ENCODE results near the gene SOBP. TPM values are rescaled to one million over a fixed set of nuclear protein-coding genes. Genes with fewer than 3 reads are reported as not detected.

Gene SOBP
- total and polyA plus RNA-seq, 7 donors = 5.7 to 27.6 (median 19.5) TPM

GRCh38 chr6:107524626-107525025 is 34.7 kb downstream of the SOBP start:
- no peak for ATAC-seq
- Histone ChIP-seq H3K4me3 (no peak overlapping the region), H3K27me3 (ENCODE audit: insufficient read depth in 3 of 3, low read length in 2 of 3) (no peaks in the 10 kb centered on the region), H3K4me1 (no peaks in the 10 kb centered on the region), H3K27ac (no peak overlapping the region), H3K9me3 (no peaks in the 10 kb centered on the region), H3K36me3 (ENCODE audit: insufficient read depth in 1 of 2, low read depth in 1 of 2) (peaks cover 3 to 6% of the 10 kb centered on the region in 2 donors)
- intact Hi-C loops (cut with DNase I) = no loop called here
- TF ChIP-seq CTCF (IDR thresholded peaks at IDR 0.05) = no peak
- no peak for DNase-seq
- 95 to 98% (median 96%) methylated on average over 3 of the region's 3 CpGs for WGBS, 3 donors

- Histone ChIP-seq H3K27ac (no peak overlapping the region), H3K4me3 (no peak overlapping the region), H3K36me3 (ENCODE audit: insufficient read depth in 1 of 2, low read depth in 1 of 2) (peaks cover 5 to 9% of the 10 kb centered on the region in 2 donors), H3K4me1 (peaks cover 7% of the 10 kb centered on the region), H3K9me3 (no peaks in the 10 kb centered on the region), H3K27me3 (ENCODE audit: insufficient read depth in 3 of 3, low read length in 2 of 3) (no peaks in the 10 kb centered on the region)
- ATAC-seq (peak in 1 of 4 donors; percentile 20), DNase-seq (no peak)
- 52 to 64% (median 63%) methylated on average over 2 of the region's 2 CpGs for WGBS, 3 donors
- no peak for TF ChIP-seq CTCF (IDR thresholded peaks at IDR 0.05)
- intact Hi-C loops (cut with DNase I) = no loop called here
These were observed 42.0 kb downstream of the SOBP start for GRCh38 chr6:107531868-107532267.

- H3K36me3 ChIP-seq (ENCODE audit: insufficient read depth in 1 of 2, low read depth in 1 of 2) = peaks cover 2 to 9% of the 10 kb centered on the region in 2 donors
- H3K4me1 ChIP-seq = peaks cover 7% of the 10 kb centered on the region
- intact Hi-C loops (cut with DNase I) = no loop called here
- ATAC-seq = peak; percentile 29 to 73 (median 55)
- no peak overlapping the region for H3K4me3 ChIP-seq
- no peak overlapping the region for H3K27ac ChIP-seq
- DNase-seq = peak; percentile 48 to 64
- H3K9me3 ChIP-seq = no peaks in the 10 kb centered on the region
- no peak for TF ChIP-seq CTCF (IDR thresholded peaks at IDR 0.05)
- 60 to 76% (median 69%) methylated on average over 6 of the region's 6 CpGs for WGBS, 3 donors
- no peaks in the 10 kb centered on the region for H3K27me3 ChIP-seq (ENCODE audit: insufficient read depth in 3 of 3, low read length in 2 of 3)
These were observed 42.8 kb downstream of the SOBP start for GRCh38 chr6:107532706-107533105.

- H3K27ac ChIP-seq = no peak overlapping the region
- WGBS, 3 donors = 92 to 94% (median 92%) methylated on average over 11 of the region's 11 CpGs
- ATAC-seq (no peak), DNase-seq (no peak)
- H3K4me3 ChIP-seq = no peak overlapping the region
- H3K27me3 ChIP-seq (ENCODE audit: insufficient read depth in 3 of 3, low read length in 2 of 3) = no peaks in the 10 kb centered on the region
- H3K9me3 ChIP-seq = no peaks in the 10 kb centered on the region
- H3K36me3 ChIP-seq (ENCODE audit: insufficient read depth in 1 of 2, low read depth in 1 of 2) = peaks cover 2 to 9% of the 10 kb centered on the region in 2 donors
- H3K4me1 ChIP-seq = peaks cover 8% of the 10 kb centered on the region
- intact Hi-C loops (cut with DNase I) = no loop called here
- TF ChIP-seq CTCF (IDR thresholded peaks at IDR 0.05) = no peak
These were observed 43.6 kb downstream of the SOBP start for GRCh38 chr6:107533415-107534059.
